Astrocyte (in vitro differentiated cells and primary cell): ENCODE data around the gene RPS29.

Experiments
- CTCF ChIP-seq: IDR thresholded peaks from 2 replicates; pipeline ENCODE4 v1.5.1; 2011; ENCODE audit warnings: low read depth, mild to moderate bottlenecking, inconsistent platforms, low read length, moderate library complexity; ENCODE audit not compliant: insufficient read depth
- EZH2 ChIP-seq: IDR thresholded peaks from 2 replicates; pipeline ENCODE4 v1.6.1; 2012; ENCODE audit warnings: mild to moderate bottlenecking, low read length, inconsistent platforms; ENCODE audit not compliant: insufficient read depth

- TF ChIP-seq CTCF (no peak), EZH2 (no peak)
These were observed 6.3 kb downstream of the RPS29 start for GRCh38 chr14:49579841-49580240.
